Measurements from ENCODE around the gene CD200. TPM values are rescaled to one million over a fixed set of nuclear protein-coding genes. Genes with fewer than 3 reads are reported as not detected.

Gene CD200
- total and polyA plus RNA-seq, 10 of the 15 experiments (the other 5 are each of a cell fraction or from before 2014, with no cell fraction given), result 21.2 to 84.3 (median 33.2) TPM

DNA sequence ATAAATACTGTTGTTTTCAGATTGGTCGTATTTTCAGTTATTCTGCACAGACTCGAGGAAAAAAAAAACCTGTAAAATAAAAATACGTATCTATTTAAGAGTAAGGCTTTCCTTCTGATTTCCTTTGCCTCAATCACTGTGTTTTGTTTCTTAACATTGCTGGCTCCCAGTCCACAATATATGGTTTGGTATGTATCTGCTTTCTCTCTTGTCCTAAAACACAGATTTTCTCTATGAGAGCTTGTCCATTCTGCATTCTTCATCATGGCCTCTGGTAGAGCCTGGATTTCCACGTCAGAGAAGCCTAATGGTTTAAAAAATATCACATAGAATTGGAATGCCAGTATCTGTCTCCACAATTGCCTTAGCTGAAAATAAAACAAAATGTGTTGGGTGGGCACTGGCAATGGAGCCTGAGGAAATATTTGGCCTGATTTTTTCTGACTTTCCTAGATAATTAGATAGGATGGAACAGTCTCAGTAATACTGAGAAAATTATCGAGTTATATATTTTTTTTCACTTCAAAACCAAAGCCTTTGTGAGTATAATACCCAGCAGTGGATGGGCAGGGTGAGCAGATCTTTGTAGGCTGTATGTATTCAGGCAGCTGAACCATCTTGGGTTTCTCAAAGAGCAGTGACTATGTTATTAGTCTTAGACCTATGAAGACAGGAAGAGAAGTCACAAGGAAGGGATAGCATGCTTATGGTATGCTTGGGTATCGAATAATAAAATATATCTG is 1.9 kb downstream of the CD200 start:
- SMC1A ChIA-PET (ENCODE audit: uncharacterized antibody, unreplicated experiment), result interaction anchor here (0.9 to 7.6 kb wide), 37 partner anchors 9 to 220 kb away, joined by 3 to 99 read pairs (median 7); partner anchors contain the start of genes BTLA and SLC9C1
- ATAC-seq (peak; percentile 14; the same call in 2 of the 3 replicates), FAIRE-seq (no peak), DNase-seq (ENCODE audit: low read depth, low spot score) (no peak)
- RAD21 ChIA-PET (ENCODE audit: unreplicated experiment), result interaction anchor here (1.0 to 5.7 kb wide), 30 partner anchors 10 to 227 kb away, joined by 3 to 77 read pairs (median 11); partner anchors contain the start of genes ATG3, BTLA, GCSAM and SLC35A5
- intact Hi-C loops (cut with micrococcal nuclease; ENCODE audit: unreplicated experiment) (loop anchor here (2.0 kb wide), 1 partner anchor 72 kb away; no protein-coding TSS in a partner anchor), in situ Hi-C loops (cut with MboI) (no loop called here)
- H3K27me3 ChIP-seq (replicated peaks in 1 of 2; ENCODE audit: control insufficient read depth in 2 of 2, insufficient read depth in 2 of 2, low read length in 1 of 2), result no peaks in the 10 kb centered on the region
- CTCF ChIA-PET, result interaction anchor here (0.7 to 3.9 kb wide), 23 partner anchors 11 to 227 kb away, joined by 3 to 33 read pairs (median 8); partner anchors contain the start of genes ATG3, SLC35A5 and SLC9C1
- no peaks in the 10 kb centered on the region for H3K9me3 ChIP-seq (replicated peaks; ENCODE audit: control insufficient read depth, insufficient read depth, low read length)
- POLR2A ChIA-PET, result interaction anchor here (0.5 to 4.6 kb wide), 16 partner anchors 11 to 681 kb away, joined by 3 to 33 read pairs (median 6); partner anchors contain the start of genes BTLA and SLC9C1
- H2AFZ ChIP-seq (ENCODE audit: control insufficient read depth, low read depth, low read length), result no peak overlapping the region; the same call in 1 of the 2 replicates
- H3K4me1 ChIP-seq (ENCODE audit: control insufficient read depth, insufficient read depth, low read length), result no peaks in the 10 kb centered on the region
- 46% methylated on average over 6 of the region's 6 CpGs for WGBS (ENCODE audit: insufficient coverage, insufficient replicate concordance, low lambda C conversion rate, missing lambda C conversion rate)
- no TSS peak for BruUV-seq (replicated peaks)
- no peak for TF ChIP-seq NFYA (IDR thresholded peaks at IDR 0.05; ENCODE audit: borderline replicate concordance, low read depth, low read length)
- no peak for TF ChIP-seq CHD1 (IDR thresholded peaks at IDR 0.05; ENCODE audit: low read depth, low read length)
- no peak for TF ChIP-seq GABPA (IDR thresholded peaks at IDR 0.05; ENCODE audit: low read depth)
- TF ChIP-seq SIX5 (IDR thresholded peaks at IDR 0.05; ENCODE audit: low read depth, low read length, severe bottlenecking), result no peak
- TF ChIP-seq, protein P1, sequence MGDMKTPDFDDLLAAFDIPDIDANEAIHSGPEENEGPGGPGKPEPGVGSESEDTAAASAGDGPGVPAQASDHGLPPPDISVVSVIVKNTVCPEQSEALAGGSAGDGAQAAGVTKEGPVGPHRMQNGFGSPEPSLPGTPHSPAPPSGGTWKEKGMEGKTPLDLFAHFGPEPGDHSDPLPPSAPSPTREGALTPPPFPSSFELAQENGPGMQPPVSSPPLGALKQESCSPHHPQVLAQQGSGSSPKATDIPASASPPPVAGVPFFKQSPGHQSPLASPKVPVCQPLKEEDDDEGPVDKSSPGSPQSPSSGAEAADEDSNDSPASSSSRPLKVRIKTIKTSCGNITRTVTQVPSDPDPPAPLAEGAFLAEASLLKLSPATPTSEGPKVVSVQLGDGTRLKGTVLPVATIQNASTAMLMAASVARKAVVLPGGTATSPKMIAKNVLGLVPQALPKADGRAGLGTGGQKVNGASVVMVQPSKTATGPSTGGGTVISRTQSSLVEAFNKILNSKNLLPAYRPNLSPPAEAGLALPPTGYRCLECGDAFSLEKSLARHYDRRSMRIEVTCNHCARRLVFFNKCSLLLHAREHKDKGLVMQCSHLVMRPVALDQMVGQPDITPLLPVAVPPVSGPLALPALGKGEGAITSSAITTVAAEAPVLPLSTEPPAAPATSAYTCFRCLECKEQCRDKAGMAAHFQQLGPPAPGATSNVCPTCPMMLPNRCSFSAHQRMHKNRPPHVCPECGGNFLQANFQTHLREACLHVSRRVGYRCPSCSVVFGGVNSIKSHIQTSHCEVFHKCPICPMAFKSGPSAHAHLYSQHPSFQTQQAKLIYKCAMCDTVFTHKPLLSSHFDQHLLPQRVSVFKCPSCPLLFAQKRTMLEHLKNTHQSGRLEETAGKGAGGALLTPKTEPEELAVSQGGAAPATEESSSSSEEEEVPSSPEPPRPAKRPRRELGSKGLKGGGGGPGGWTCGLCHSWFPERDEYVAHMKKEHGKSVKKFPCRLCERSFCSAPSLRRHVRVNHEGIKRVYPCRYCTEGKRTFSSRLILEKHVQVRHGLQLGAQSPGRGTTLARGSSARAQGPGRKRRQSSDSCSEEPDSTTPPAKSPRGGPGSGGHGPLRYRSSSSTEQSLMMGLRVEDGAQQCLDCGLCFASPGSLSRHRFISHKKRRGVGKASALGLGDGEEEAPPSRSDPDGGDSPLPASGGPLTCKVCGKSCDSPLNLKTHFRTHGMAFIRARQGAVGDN (IDR thresholded peaks at IDR 0.05), result 0 out of 2 replicates have a peak, but pooled peaks have one; percentile 13
- no peak for TF ChIP-seq ATF2 (IDR thresholded peaks at IDR 0.05; ENCODE audit: low read length)
- peak overlapping the region; percentile 96 for H3K4me3 ChIP-seq
- H3K27ac ChIP-seq (ENCODE audit: control insufficient read depth, insufficient read depth), result peak overlapping the region; percentile 74
- no peaks in the 10 kb centered on the region for H4K20me1 ChIP-seq (ENCODE audit: control insufficient read depth, insufficient read depth)
- peak overlapping the region; percentile 91 for H3K4me2 ChIP-seq (ENCODE audit: control insufficient read depth, insufficient read depth)
- H3K36me3 ChIP-seq (ENCODE audit: control insufficient read depth in 2 of 2, insufficient read depth in 2 of 2, low read length in 1 of 2), result peaks cover 0 to 7% of the 10 kb centered on the region in 2 experiments; a peak in 1 of 4 replicates
- peaks cover 70% of the 10 kb centered on the region for H3K79me2 ChIP-seq (ENCODE audit: control insufficient read depth, insufficient read depth, low read length)
- peak overlapping the region; percentile 70 for H3K9ac ChIP-seq (ENCODE audit: control insufficient read depth, insufficient read depth, low read length)

Data from GM12878 (cell line).